Measurements from ENCODE around the gene VIM.

VIM gene

GRCh38 chr10:17220652-17221100, 7.4 kb upstream of the VIM start (continued):
- TF ChIP-seq PRDM10 (tag by site-specific recombination; IDR thresholded peaks at IDR 0.05) (peak; percentile 98), ZNF26 (tag by site-specific recombination; IDR thresholded peaks at IDR 0.05) (no peak), BCL11A (tag by site-specific recombination; IDR thresholded peaks at IDR 0.05; ENCODE audit: low read depth) (0 out of 2 replicates have a peak, but pooled peaks have one; percentile 13), ZNF660 (tag by site-specific recombination; IDR thresholded peaks at IDR 0.05) (0 out of 2 replicates have a peak, but pooled peaks have one; percentile 33), TSHZ1 (tag by site-specific recombination; IDR thresholded peaks at IDR 0.05; ENCODE audit: borderline replicate concordance) (peak; percentile 87; the same call in 1 of the 2 replicates), KLF10 (tag by site-specific recombination; IDR thresholded peaks at IDR 0.05) (peak; percentile 53; the same call in 1 of the 2 replicates)

GRCh38 chr10:17222329-17222728, 5.7 kb upstream of the VIM start:
- POLR2A ChIA-PET, result interaction anchor here (2.6 kb wide), 1 partner anchor 21 kb away, joined by 10 read pairs; the partner anchor contains the start of gene TRDMT1
- TF ChIP-seq EGR2 (tag by site-specific recombination; IDR thresholded peaks at IDR 0.05; ENCODE audit: low read depth), result peak; percentile 23; the same call in 1 of the 2 replicates
- TF ChIP-seq SETDB1 (IDR thresholded peaks at IDR 0.05; ENCODE audit: insufficient read length, low read length), result no peak
- TF ChIP-seq ZNF777 (tag by site-specific recombination; IDR thresholded peaks at IDR 0.05; ENCODE audit: borderline replicate concordance), result no peak
- TF ChIP-seq ZBTB21 (tag by site-specific recombination; IDR thresholded peaks at IDR 0.05), result no peak
- no peak for TF ChIP-seq ZNF404 (tag by site-specific recombination; IDR thresholded peaks at IDR 0.05)
- no peak for TF ChIP-seq ZNF48 (tag by site-specific recombination; IDR thresholded peaks at IDR 0.05)
- TF ChIP-seq ZFHX2 (tag by site-specific recombination; conservative IDR thresholded peaks at IDR 0.05), result peak; percentile 38; the same call in 1 of the 2 replicates
- TF ChIP-seq ZNF544 (tag by site-specific recombination; IDR thresholded peaks at IDR 0.05), result no peak
- peaks cover 8% of the 10 kb centered on the region for H3K4me1 ChIP-seq (ENCODE audit: control insufficient read depth, insufficient read depth, low read length)
- H3K36me3 ChIP-seq (ENCODE audit: control insufficient read depth in 2 of 2, insufficient read depth in 1 of 2, low read length in 2 of 2), result no peaks in the 10 kb centered on the region
- CTCF ChIA-PET, result interaction anchor here (0.5 kb wide), 1 partner anchor 394 kb away, joined by 4 read pairs; no protein-coding TSS in a partner anchor
- no peak overlapping the region for H3K27ac ChIP-seq (ENCODE audit: extremely low read depth, low read depth, low read length)
- no peaks in the 10 kb centered on the region for H3K9me3 ChIP-seq (ENCODE audit: control insufficient read depth, insufficient read depth, low read depth, low read length)
- no peak overlapping the region for H3K4me3 ChIP-seq (ENCODE audit: low read depth, low read length)

- Histone ChIP-seq H3K4me3 (ENCODE audit: low read depth, low read length) (no peak overlapping the region), H3K4me1 (ENCODE audit: control insufficient read depth, insufficient read depth, low read length) (peaks cover 8% of the 10 kb centered on the region), H3K36me3 (ENCODE audit: control insufficient read depth in 2 of 2, insufficient read depth in 1 of 2, low read length in 2 of 2) (peaks cover 2 to 14% of the 10 kb centered on the region in 2 experiments; a peak in 1 of 3 replicates), H3K9me3 (ENCODE audit: control insufficient read depth, insufficient read depth, low read depth, low read length) (no peaks in the 10 kb centered on the region), H3K27ac (ENCODE audit: extremely low read depth, low read depth, low read length) (no peak overlapping the region)
- POLR2A ChIA-PET, result interaction anchor here (1.2 kb wide), 1 partner anchor 25 kb away, joined by 3 read pairs; the partner anchor contains the start of gene TRDMT1
- CTCF ChIA-PET, result interaction anchor here (0.7 to 2.7 kb wide), 2 partner anchors 12 to 230 kb away, joined by 3 to 9 read pairs; no protein-coding TSS in a partner anchor
- TF ChIP-seq ZEB2 (tag by site-specific recombination; IDR thresholded peaks at IDR 0.05) (peak; percentile 53; the same call in 1 of the 2 replicates), ZNF132 (tag by site-specific recombination; IDR thresholded peaks at IDR 0.05; ENCODE audit: borderline replicate concordance) (no peak), GLI2 (tag by site-specific recombination; IDR thresholded peaks at IDR 0.05; ENCODE audit: borderline replicate concordance, low read depth) (peak; percentile 38; the same call in 1 of the 2 replicates), ZNF837 (tag by site-specific recombination; IDR thresholded peaks at IDR 0.05) (no peak), ZNF157 (tag by site-specific recombination; IDR thresholded peaks at IDR 0.05) (no peak), ZNF354C (tag by site-specific recombination; IDR thresholded peaks at IDR 0.05; ENCODE audit: borderline replicate concordance, low read depth) (no peak), MEIS1 (CRISPR knock-in tag; IDR thresholded peaks at IDR 0.05; ENCODE audit: borderline replicate concordance) (no peak), INSM2 (tag by site-specific recombination; IDR thresholded peaks at IDR 0.05) (no peak), ZBTB20 (tag by site-specific recombination; IDR thresholded peaks at IDR 0.05) (0 out of 2 replicates have a peak, but pooled peaks have one; percentile 27)
Observed at GRCh38 chr10:17225808-17226207, 2.2 kb upstream of the VIM start.

All from HEK293 (cell line).